GM23248 (cell line): Measurements from ENCODE around the gene ADGRL4.

Experiments used
- EZH2 ChIP-seq: fragments of 200-600 bp; sonication (generic); IDR thresholded peaks from 2 replicates; pipeline ENCODE4 v1.6.1; 2018; ENCODE audit warnings: antibody characterized with exemption, mild to moderate bottlenecking; ENCODE audit not compliant: insufficient read depth, poor library complexity, severe bottlenecking
- EZH2phosphoT487 ChIP-seq: fragments of 200-600 bp; sonication (generic); IDR thresholded peaks from 2 replicates; pipeline ENCODE4 v1.6.1; 2018; ENCODE audit warnings: antibody characterized with exemption, moderate library complexity, mild to moderate bottlenecking, low read depth; ENCODE audit not compliant: insufficient read depth

DNA sequence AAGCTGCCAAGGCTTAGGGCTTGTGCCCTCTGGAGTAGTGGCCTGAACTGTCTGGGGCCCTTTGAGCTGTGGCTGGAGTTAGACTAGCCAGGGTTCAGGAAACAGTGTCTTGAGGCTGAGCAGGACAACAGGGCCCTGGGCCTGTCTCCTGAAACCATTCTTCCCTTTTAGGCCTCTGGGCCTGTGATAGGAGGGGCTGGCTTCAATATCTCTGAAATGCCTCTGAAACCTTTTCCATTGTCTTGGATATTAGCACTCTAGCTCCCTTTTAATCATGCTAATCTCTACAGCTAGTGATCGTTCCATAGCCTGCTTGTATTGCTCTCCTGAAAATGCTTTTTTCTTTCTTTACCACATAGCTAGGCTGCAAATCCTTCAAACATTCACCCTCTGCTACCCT lies 135.3 kb downstream of the ADGRL4 start:
- TF ChIP-seq EZH2 (no peak), EZH2phosphoT487 (no peak)
